CD8-positive, alpha-beta memory T cell (primary cell): Measurements from ENCODE around the gene ZBTB44. TPM values are rescaled to one million over a fixed set of nuclear protein-coding genes. Genes with fewer than 3 reads are reported as not detected.

ENCODE experiments used
- CTCF ChIA-PET: fragments of 350-600 bp; sonication (Branson Sonifier 250); formaldehyde crosslinking; loops from one replicate; lab custom pipeline; 2021; ENCODE audit warnings: antibody characterized with exemption; lab: Charles Lee
- POLR2A ChIA-PET: fragments of 350-600 bp; sonication (Branson Sonifier 250); formaldehyde crosslinking; loops from one replicate; lab custom pipeline; 2021; ENCODE audit warnings: antibody characterized with exemption; lab: Charles Lee
- DNase-seq, 5 donors: peaks; one replicate each; pipeline versions ENCODE4 v3.0.0 to v3.0.0-alpha.2; 2020 to 2022; ENCODE audit warnings: mixed read lengths in 1 of 5
- H3K27ac ChIP-seq: one replicate; pipeline ENCODE4 v1.7.0; 2013; ENCODE audit warnings: low read depth, mild to moderate bottlenecking, low read length, moderate library complexity
- H3K27me3 ChIP-seq: 2 replicates; pipeline ENCODE4 v1.7.0; 2013; ENCODE audit warnings: low read length, mild to moderate bottlenecking; ENCODE audit not compliant: insufficient read depth, poor library complexity, severe bottlenecking
- H3K36me3 ChIP-seq: 2 replicates; pipeline ENCODE4 v1.7.0; 2013; ENCODE audit warnings: mild to moderate bottlenecking, low read length, moderate library complexity; ENCODE audit not compliant: insufficient read depth
- H3K4me1 ChIP-seq: 2 replicates; pipeline ENCODE4 v1.7.0; 2013; ENCODE audit warnings: mild to moderate bottlenecking, low read length, moderate library complexity; ENCODE audit not compliant: insufficient read depth
- H3K4me3 ChIP-seq: 2 replicates; pipeline ENCODE4 v1.7.0; 2013; ENCODE audit warnings: mild to moderate bottlenecking, low read length
- H3K9me3 ChIP-seq: 2 replicates; pipeline ENCODE4 v1.7.0; 2013; ENCODE audit warnings: mild to moderate bottlenecking, low read length
- H3K27ac Mint-ChIP-seq, 8 donors: one replicate each; pipeline ENCODE4 v1.8.0; 2020 to 2021; ENCODE audit warnings: mixed read lengths in 8 of 8, mild to moderate bottlenecking in 6 of 8, inconsistent platforms in 3 of 8, moderate library complexity in 3 of 8
- H3K27me3 Mint-ChIP-seq, 2 donors: one replicate each; pipeline ENCODE4 v1.8.0; 2020 to 2021; ENCODE audit warnings: mixed read lengths in 2 of 2, mild to moderate bottlenecking in 1 of 2, moderate library complexity in 1 of 2
- H3K36me3 Mint-ChIP-seq, 3 donors: one replicate each; pipeline ENCODE4 v1.8.0; 2020 to 2021; ENCODE audit warnings: mixed read lengths in 3 of 3, inconsistent platforms in 1 of 3, mild to moderate bottlenecking in 1 of 3
- H3K4me1 Mint-ChIP-seq, 3 donors: one replicate each; pipeline ENCODE4 v1.8.0; 2020 to 2021; ENCODE audit warnings: mixed read lengths in 3 of 3, inconsistent platforms in 1 of 3, mild to moderate bottlenecking in 1 of 3
- H3K4me3 Mint-ChIP-seq, 7 donors: one replicate each; pipeline ENCODE4 v1.8.0; 2020 to 2021; ENCODE audit warnings: mixed read lengths in 7 of 7, mild to moderate bottlenecking in 6 of 7, moderate library complexity in 4 of 7, inconsistent platforms in 2 of 7
- H3K9me3 Mint-ChIP-seq, 5 donors: one replicate each; pipeline ENCODE4 v1.8.0; 2020 to 2022; ENCODE audit warnings: mixed read lengths in 5 of 5, mild to moderate bottlenecking in 3 of 5, moderate library complexity in 2 of 5, inconsistent platforms in 1 of 5
- polyA plus RNA-seq: library from polyadenylated mRNA; unstranded; fragments of 300-500 nt; fragmentation: Illumina TruSeq; gene quantifications from one replicate; pipeline ENCODE4 v1.2.3, GENCODE V29; 2021
- total RNA-seq, 2 experiments: library from RNA; stranded (reverse); gene quantifications; one replicate each; pipeline ENCODE4 v1.2.3, GENCODE V29; 2021

ZBTB44 gene
- total and polyA plus RNA-seq, 3 experiments from 2014 or later = 8.2 to 44.0 (median 41.3) TPM

- POLR2A ChIA-PET = no interaction called here
- CTCF ChIA-PET = no interaction called here
These were observed 5.8 kb downstream of the ZBTB44 start for GRCh38 chr11:130308886-130309285.

GRCh38 chr11:130308059-130308458 is 6.7 kb downstream of the ZBTB44 start:
- Mint-ChIP-seq H3K4me3 (no peak overlapping the region), H3K36me3 (peaks cover 4 to 14% (median 10%) of the 10 kb centered on the region in 3 donors), H3K27ac (peak overlapping the region in 3 of 8 donors; percentile 12 to 55 (median 21)), H3K4me1 (peaks cover 60 to 76% (median 69%) of the 10 kb centered on the region in 3 donors), H3K9me3 (peaks cover 0 to 3% (median 0%) of the 10 kb centered on the region in 5 donors), H3K27me3 (no peaks in the 10 kb centered on the region)
- ChIA-PET CTCF (no interaction called here), POLR2A (no interaction called here)
- no peak overlapping the region for H3K27ac ChIP-seq
- no peak overlapping the region for H3K4me3 ChIP-seq
- H3K4me1 ChIP-seq = peaks cover 26% of the 10 kb centered on the region
- H3K36me3 ChIP-seq = no peaks in the 10 kb centered on the region
- H3K9me3 ChIP-seq = no peaks in the 10 kb centered on the region
- DNase-seq = no peak
- no peaks in the 10 kb centered on the region for H3K27me3 ChIP-seq

More at GRCh38 chr11:130308886-130309285, 5.8 kb downstream of the ZBTB44 start:
- H3K27me3 Mint-ChIP-seq = no peaks in the 10 kb centered on the region
- peaks cover 0 to 3% (median 0%) of the 10 kb centered on the region in 5 donors for H3K9me3 Mint-ChIP-seq
- peak overlapping the region in 5 of 8 donors; percentile 11 to 55 (median 51) for H3K27ac Mint-ChIP-seq
- H3K36me3 ChIP-seq = no peaks in the 10 kb centered on the region
- no peak overlapping the region for H3K4me3 ChIP-seq
- peaks cover 4 to 17% (median 10%) of the 10 kb centered on the region in 3 donors for H3K36me3 Mint-ChIP-seq
- H3K4me1 Mint-ChIP-seq = peaks cover 64 to 79% (median 74%) of the 10 kb centered on the region in 3 donors
- peaks cover 32% of the 10 kb centered on the region for H3K4me1 ChIP-seq
- H3K27ac ChIP-seq = no peak overlapping the region
- no peaks in the 10 kb centered on the region for H3K9me3 ChIP-seq
- no peaks in the 10 kb centered on the region for H3K27me3 ChIP-seq
- DNase-seq = no peak
- H3K4me3 Mint-ChIP-seq = peak overlapping the region in 2 of 7 donors; percentile 41 to 48

DNA sequence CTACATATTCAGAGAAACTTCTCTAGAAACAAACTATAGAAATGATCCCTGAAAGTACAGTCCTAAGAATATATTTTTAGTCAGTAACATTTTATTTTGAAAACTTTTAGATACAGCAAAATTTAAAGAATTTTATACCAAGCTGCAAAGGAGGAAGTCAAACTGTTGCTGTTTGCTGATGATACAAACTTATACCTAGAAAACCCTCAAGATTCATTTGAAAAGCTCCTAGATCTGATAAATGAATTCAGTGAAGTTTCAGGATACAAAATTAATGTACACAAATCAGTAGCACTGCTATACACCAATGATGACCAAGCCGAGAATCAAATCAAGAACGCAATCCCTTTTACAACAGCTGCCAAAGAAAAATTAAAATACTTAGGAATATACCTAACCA is 10.1 kb downstream of the ZBTB44 start:
- Mint-ChIP-seq H3K27me3 (peaks cover 0 to 1% of the 10 kb centered on the region in 2 donors), H3K4me1 (peaks cover 59 to 82% (median 71%) of the 10 kb centered on the region in 3 donors), H3K9me3 (peaks cover 0 to 3% (median 0%) of the 10 kb centered on the region in 5 donors), H3K36me3 (peaks cover 15 to 34% (median 17%) of the 10 kb centered on the region in 3 donors), H3K4me3 (peak overlapping the region in 1 of 7 donors; percentile 25), H3K27ac (peak overlapping the region in 3 of 8 donors; percentile 24 to 69 (median 66))
- CTCF ChIA-PET = no interaction called here
- DNase-seq = no peak
- H3K27me3 ChIP-seq = no peaks in the 10 kb centered on the region
- POLR2A ChIA-PET = no interaction called here
- H3K27ac ChIP-seq = no peak overlapping the region
- no peak overlapping the region for H3K4me3 ChIP-seq
- H3K9me3 ChIP-seq = no peaks in the 10 kb centered on the region
- H3K4me1 ChIP-seq = peaks cover 10% of the 10 kb centered on the region
- no peaks in the 10 kb centered on the region for H3K36me3 ChIP-seq

DNA sequence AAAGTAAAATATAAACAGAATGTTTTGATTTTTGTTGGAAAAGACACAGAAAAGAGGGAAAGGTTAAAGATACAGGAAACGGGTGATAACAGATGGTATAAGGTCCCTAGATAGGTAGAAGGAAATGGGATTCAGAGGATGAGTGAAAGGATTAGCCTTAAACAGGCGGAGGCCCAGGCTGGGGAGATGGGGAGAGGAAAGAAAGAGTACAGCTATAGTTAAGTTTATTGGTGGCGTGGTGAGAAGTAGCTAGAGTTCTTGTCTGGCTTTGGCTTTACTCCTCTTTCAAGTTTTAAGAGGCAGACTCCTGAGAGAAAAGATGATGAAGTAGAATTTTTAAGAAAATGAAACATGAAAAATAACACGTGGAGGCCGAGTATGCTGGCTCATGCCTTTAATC is 13.7 kb downstream of the ZBTB44 start:
- Mint-ChIP-seq H3K4me1 (peaks cover 64 to 82% (median 73%) of the 10 kb centered on the region in 3 donors), H3K4me3 (no peak overlapping the region), H3K9me3 (no peaks in the 10 kb centered on the region), H3K27me3 (peaks cover 0 to 1% of the 10 kb centered on the region in 2 donors), H3K27ac (peak overlapping the region in 1 of 8 donors; percentile 81), H3K36me3 (peaks cover 13 to 33% (median 17%) of the 10 kb centered on the region in 3 donors)
- Histone ChIP-seq H3K4me1 (peaks cover 10% of the 10 kb centered on the region), H3K4me3 (no peak overlapping the region), H3K9me3 (no peaks in the 10 kb centered on the region), H3K27ac (no peak overlapping the region), H3K27me3 (no peaks in the 10 kb centered on the region), H3K36me3 (no peaks in the 10 kb centered on the region)
- CTCF ChIA-PET = interaction anchor here (1.4 kb wide), 1 partner anchor 19 kb away, joined by 4 read pairs; no protein-coding TSS in a partner anchor
- DNase-seq = no peak
- POLR2A ChIA-PET = no interaction called here

GRCh38 chr11:130300567-130300966 is 14.2 kb downstream of the ZBTB44 start:
- DNase-seq = no peak
- Histone ChIP-seq H3K9me3 (no peaks in the 10 kb centered on the region), H3K27me3 (no peaks in the 10 kb centered on the region), H3K4me3 (no peak overlapping the region), H3K36me3 (no peaks in the 10 kb centered on the region), H3K4me1 (peaks cover 10% of the 10 kb centered on the region), H3K27ac (no peak overlapping the region)
- Mint-ChIP-seq H3K9me3 (no peaks in the 10 kb centered on the region), H3K27ac (peak overlapping the region in 2 of 8 donors; percentile 13 to 14), H3K4me1 (peaks cover 62 to 84% (median 72%) of the 10 kb centered on the region in 3 donors), H3K36me3 (peaks cover 13 to 36% (median 17%) of the 10 kb centered on the region in 3 donors), H3K4me3 (no peak overlapping the region), H3K27me3 (peaks cover 0 to 1% of the 10 kb centered on the region in 2 donors)
- POLR2A ChIA-PET = no interaction called here
- CTCF ChIA-PET = interaction anchor here (0.7 to 1.4 kb wide), 2 partner anchors 18 to 19 kb away, joined by 3 to 4 read pairs; no protein-coding TSS in a partner anchor

- CTCF ChIA-PET = interaction anchor here (0.7 to 1.4 kb wide), 2 partner anchors 18 to 20 kb away, joined by 3 to 4 read pairs; no protein-coding TSS in a partner anchor
- no peaks in the 10 kb centered on the region for H3K9me3 ChIP-seq
These were observed 14.7 kb downstream of the ZBTB44 start for GRCh38 chr11:130299978-130300377.

DNA sequence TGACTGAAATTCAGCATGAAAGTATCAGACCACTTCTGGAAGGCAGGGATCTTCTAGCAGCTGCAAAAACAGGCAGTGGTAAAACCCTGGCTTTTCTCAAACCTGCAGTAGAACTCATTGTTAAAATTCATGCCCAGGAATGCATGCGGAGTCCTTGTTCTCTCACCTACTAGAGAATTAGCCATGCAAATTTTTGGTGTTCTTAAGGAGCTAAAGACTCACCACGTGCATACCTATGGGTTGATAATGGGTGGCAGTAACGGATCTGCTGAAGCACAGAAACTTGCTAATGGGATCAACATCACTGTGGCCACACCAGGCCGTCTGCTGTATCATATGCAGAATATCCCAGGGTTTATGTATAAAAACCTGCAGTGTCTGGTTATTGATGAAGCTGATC is 19.1 kb downstream of the ZBTB44 start:
- Histone ChIP-seq H3K4me3 (no peak overlapping the region), H3K9me3 (no peaks in the 10 kb centered on the region), H3K27ac (no peak overlapping the region), H3K36me3 (no peaks in the 10 kb centered on the region), H3K27me3 (no peaks in the 10 kb centered on the region), H3K4me1 (no peaks in the 10 kb centered on the region)
- POLR2A ChIA-PET = no interaction called here
- DNase-seq = no peak
- H3K36me3 Mint-ChIP-seq = peaks cover 4 to 29% (median 14%) of the 10 kb centered on the region in 3 donors
- CTCF ChIA-PET = no interaction called here
- H3K27ac Mint-ChIP-seq = peak overlapping the region in 1 of 8 donors; percentile 54
- peaks cover 44 to 65% (median 63%) of the 10 kb centered on the region in 3 donors for H3K4me1 Mint-ChIP-seq
- no peak overlapping the region for H3K4me3 Mint-ChIP-seq
- no peaks in the 10 kb centered on the region for H3K27me3 Mint-ChIP-seq
- no peaks in the 10 kb centered on the region for H3K9me3 Mint-ChIP-seq

More at GRCh38 chr11:130299978-130300377, 14.7 kb downstream of the ZBTB44 start:
- Mint-ChIP-seq H3K4me1 (peaks cover 59 to 84% (median 70%) of the 10 kb centered on the region in 3 donors), H3K27me3 (peaks cover 0 to 1% of the 10 kb centered on the region in 2 donors), H3K4me3 (no peak overlapping the region), H3K36me3 (peaks cover 12 to 37% (median 16%) of the 10 kb centered on the region in 3 donors), H3K9me3 (no peaks in the 10 kb centered on the region), H3K27ac (peak overlapping the region in 2 of 8 donors; percentile 65 to 74)
- Histone ChIP-seq H3K4me1 (peaks cover 8% of the 10 kb centered on the region), H3K4me3 (no peak overlapping the region), H3K36me3 (no peaks in the 10 kb centered on the region), H3K27me3 (no peaks in the 10 kb centered on the region), H3K27ac (no peak overlapping the region)
- DNase-seq = no peak
- POLR2A ChIA-PET = no interaction called here

GRCh38 chr11:130282111-130282510 is 32.6 kb downstream of the ZBTB44 start:
- H3K36me3 Mint-ChIP-seq = peaks cover 21 to 47% (median 34%) of the 10 kb centered on the region in 3 donors
- no peak overlapping the region for H3K4me3 Mint-ChIP-seq
- H3K4me1 ChIP-seq = no peaks in the 10 kb centered on the region
- no peak overlapping the region for H3K27ac Mint-ChIP-seq
- H3K27me3 ChIP-seq = no peaks in the 10 kb centered on the region
- POLR2A ChIA-PET = no interaction called here
- peaks cover 5% of the 10 kb centered on the region for H3K9me3 ChIP-seq
- no peak for DNase-seq
- H3K4me3 ChIP-seq = no peak overlapping the region
- H3K4me1 Mint-ChIP-seq = peaks cover 31 to 44% (median 42%) of the 10 kb centered on the region in 3 donors
- no peaks in the 10 kb centered on the region for H3K27me3 Mint-ChIP-seq
- CTCF ChIA-PET = interaction anchor here (1.1 kb wide), 1 partner anchor 580 kb away, joined by 3 read pairs; no protein-coding TSS in a partner anchor
- H3K9me3 Mint-ChIP-seq = peaks cover 7 to 18% (median 13%) of the 10 kb centered on the region in 5 donors
- no peak overlapping the region for H3K27ac ChIP-seq
- no peaks in the 10 kb centered on the region for H3K36me3 ChIP-seq
